Suprapubic skin (tissue), 4 donors: Measurements from ENCODE around the gene NEFH. TPM values are rescaled to one million over a fixed set of nuclear protein-coding genes. Genes with fewer than 3 reads are reported as not detected.

Experiments
- DNase-seq, 2 donors: peaks; one replicate each; pipeline ENCODE4 v3.0.0-alpha.2; 2019; ENCODE audit warnings: low spot score in 2 of 2
- H3K27ac ChIP-seq: fragments of 200-600 bp; sonication (generic); one replicate; pipeline ENCODE4 v1.5.1; 2019
- H3K27me3 ChIP-seq: fragments of 200-600 bp; sonication (generic); one replicate; pipeline ENCODE4 v1.5.1; 2019
- H3K36me3 ChIP-seq: fragments of 200-600 bp; sonication (generic); one replicate; pipeline ENCODE4 v1.5.1; 2019
- H3K4me1 ChIP-seq: fragments of 200-600 bp; sonication (generic); one replicate; pipeline ENCODE4 v1.5.1; 2019
- H3K4me3 ChIP-seq: fragments of 200-600 bp; sonication (generic); one replicate; pipeline ENCODE4 v1.5.1; 2019; ENCODE audit warnings: mild to moderate bottlenecking
- H3K9me3 ChIP-seq: fragments of 200-600 bp; sonication (generic); one replicate; pipeline ENCODE4 v1.5.1; 2019
- CTCF ChIP-seq, 2 donors: fragments of 200-600 bp in 1 of 2; fragments of 450-650 bp in 1 of 2; sonication (generic) in 1 of 2; IDR thresholded peaks; one replicate each; pipeline ENCODE4 v1.5.1; 2016 to 2019; ENCODE audit warnings: antibody characterized with exemption in 2 of 2, mild to moderate bottlenecking in 1 of 2, moderate library complexity in 1 of 2
- EP300 ChIP-seq: sonication (generic); formaldehyde crosslinking; IDR thresholded peaks from one replicate; pipeline ENCODE4 v1.6.1; 2017; ENCODE audit warnings: antibody characterized with exemption
- POLR2A ChIP-seq, 2 donors: fragments of 450-650 bp; IDR thresholded peaks; one replicate each; pipeline ENCODE4 v1.6.1; 2017; ENCODE audit warnings: antibody characterized with exemption in 2 of 2, mild to moderate bottlenecking in 2 of 2, moderate library complexity in 2 of 2
- POLR2AphosphoS5 ChIP-seq, 3 donors: sonication (generic); formaldehyde crosslinking; IDR thresholded peaks; one replicate each; pipeline ENCODE4 v1.6.1; 2017; ENCODE audit warnings: antibody characterized with exemption in 3 of 3
- WGBS: methylation state at CpG from one replicate; pipeline ENCODE4 v1.1.5; 2018; 5-methylcytosine and 5-hydroxymethylcytosine counted together
- total RNA-seq, 4 donors: library from RNA; depleted of rRNA; stranded (reverse); fragments of >200 nt; gene quantifications; one replicate each; pipeline ENCODE4 v1.1.0, GENCODE V29; 2016

NEFH gene
- total RNA-seq, 4 donors from 2014 or later = 0.26 to 0.51 TPM; not detected in 2

- no peak overlapping the region for H3K27ac ChIP-seq
- no peak overlapping the region for H3K4me3 ChIP-seq
- H3K36me3 ChIP-seq = no peaks in the 10 kb centered on the region
- no peaks in the 10 kb centered on the region for H3K4me1 ChIP-seq
- no peak for TF ChIP-seq POLR2A (IDR thresholded peaks at IDR 0.05)
- no peak for TF ChIP-seq POLR2AphosphoS5 (IDR thresholded peaks at IDR 0.05)
- TF ChIP-seq CTCF (IDR thresholded peaks at IDR 0.05) = no peak
- TF ChIP-seq EP300 = no peak
- 100% methylated on average over 1 of the region's 1 CpG for WGBS
- peaks cover 3% of the 10 kb centered on the region for H3K9me3 ChIP-seq
- H3K27me3 ChIP-seq = no peaks in the 10 kb centered on the region
- DNase-seq = no peak
These were observed 13.6 kb downstream of the NEFH start for GRCh38 chr22:29493636-29494035.

- H3K4me3 ChIP-seq = no peak overlapping the region
- 95% methylated on average over 8 of the region's 8 CpGs for WGBS
These were observed 19.8 kb downstream of the NEFH start for GRCh38 chr22:29499852-29500251.

GRCh38 chr22:29503811-29504372 lies 23.9 kb downstream of the NEFH start:
- Histone ChIP-seq H3K4me3 (no peak overlapping the region), H3K4me1 (peaks cover 3% of the 10 kb centered on the region), H3K27me3 (no peaks in the 10 kb centered on the region), H3K27ac (no peak overlapping the region), H3K9me3 (no peaks in the 10 kb centered on the region), H3K36me3 (peaks cover 46% of the 10 kb centered on the region)
- TF ChIP-seq POLR2A (IDR thresholded peaks at IDR 0.05) (no peak), POLR2AphosphoS5 (IDR thresholded peaks at IDR 0.05) (no peak), CTCF (IDR thresholded peaks at IDR 0.05) (no peak), EP300 (no peak)
- 57% methylated on average over 7 of the region's 7 CpGs for WGBS
- DNase-seq = no peak

More at GRCh38 chr22:29499852-29500251, 19.8 kb downstream of the NEFH start:
- no peak for DNase-seq
- no peak overlapping the region for H3K27ac ChIP-seq
- H3K36me3 ChIP-seq = peaks cover 13% of the 10 kb centered on the region
- H3K9me3 ChIP-seq = no peaks in the 10 kb centered on the region
- peaks cover 3% of the 10 kb centered on the region for H3K4me1 ChIP-seq
- no peaks in the 10 kb centered on the region for H3K27me3 ChIP-seq
- no peak for TF ChIP-seq POLR2A (IDR thresholded peaks at IDR 0.05)

GRCh38 chr22:29509298-29509697 lies 29.3 kb downstream of the NEFH start:
- Histone ChIP-seq H3K36me3 (peaks cover 82% of the 10 kb centered on the region), H3K27ac (no peak overlapping the region), H3K4me3 (no peak overlapping the region), H3K4me1 (no peaks in the 10 kb centered on the region), H3K27me3 (no peaks in the 10 kb centered on the region), H3K9me3 (no peaks in the 10 kb centered on the region)
- DNase-seq = no peak
- no peak for TF ChIP-seq CTCF (IDR thresholded peaks at IDR 0.05)
- TF ChIP-seq POLR2AphosphoS5 (IDR thresholded peaks at IDR 0.05) = no peak
- TF ChIP-seq EP300 = no peak
- TF ChIP-seq POLR2A (IDR thresholded peaks at IDR 0.05) = no peak

DNA sequence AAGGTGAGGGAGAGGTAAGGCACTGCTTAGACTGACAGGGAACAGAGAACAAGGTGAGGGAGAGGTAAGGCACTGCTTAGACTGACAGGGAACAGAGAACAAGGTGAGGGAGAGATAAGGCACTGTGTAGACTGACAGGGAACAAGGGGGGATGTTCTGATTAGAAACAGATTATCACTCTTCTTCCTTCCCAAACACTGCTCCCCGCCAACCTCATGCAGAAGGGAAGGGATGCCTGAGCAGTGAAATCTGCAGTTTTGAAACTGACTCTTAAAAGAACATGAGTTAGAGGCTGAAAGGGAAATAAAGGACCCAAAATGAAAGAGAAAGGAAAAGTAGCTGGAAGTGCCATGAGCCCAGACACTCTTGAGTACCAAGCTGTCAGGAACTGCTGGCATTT lies 29.8 kb downstream of the NEFH start:
- Histone ChIP-seq H3K36me3 (peaks cover 87% of the 10 kb centered on the region), H3K27me3 (no peaks in the 10 kb centered on the region), H3K9me3 (no peaks in the 10 kb centered on the region), H3K4me3 (no peak overlapping the region), H3K27ac (no peak overlapping the region), H3K4me1 (no peaks in the 10 kb centered on the region)
- DNase-seq = no peak
- no peak for TF ChIP-seq POLR2AphosphoS5 (IDR thresholded peaks at IDR 0.05)
- TF ChIP-seq POLR2A (IDR thresholded peaks at IDR 0.05) = no peak
- TF ChIP-seq CTCF (IDR thresholded peaks at IDR 0.05) = no peak
- TF ChIP-seq EP300 = no peak
- WGBS = 85% methylated on average over 1 of the region's 1 CpG

DNA sequence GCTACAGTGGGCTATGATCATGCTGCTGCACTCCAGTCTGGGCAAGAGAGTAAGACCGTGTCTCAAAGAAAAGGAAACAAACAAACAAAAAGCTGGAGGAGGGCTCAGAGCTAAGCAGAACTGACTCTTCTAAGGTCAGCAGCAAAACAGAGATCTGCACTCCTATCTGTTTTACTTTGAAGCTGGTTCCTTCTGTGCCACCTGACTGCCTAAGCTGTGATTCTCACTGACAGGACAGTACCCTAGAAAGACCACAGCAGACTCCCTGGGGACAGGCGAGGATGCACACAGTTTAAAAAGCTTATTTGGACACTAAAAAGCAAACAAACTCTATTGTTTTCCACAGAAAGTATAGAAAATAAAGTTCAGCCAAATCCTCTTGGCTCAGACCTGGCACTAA lies 30.5 kb downstream of the NEFH start:
- DNase-seq = no peak
- Histone ChIP-seq H3K27ac (no peak overlapping the region), H3K27me3 (no peaks in the 10 kb centered on the region), H3K36me3 (peaks cover 91% of the 10 kb centered on the region), H3K4me1 (no peaks in the 10 kb centered on the region), H3K4me3 (no peak overlapping the region), H3K9me3 (no peaks in the 10 kb centered on the region)
- TF ChIP-seq POLR2A (IDR thresholded peaks at IDR 0.05) (no peak), EP300 (no peak), POLR2AphosphoS5 (IDR thresholded peaks at IDR 0.05) (no peak), CTCF (IDR thresholded peaks at IDR 0.05) (no peak)
- 93% methylated on average over 2 of the region's 2 CpGs for WGBS
